ENCODE results near the gene GAK. TPM values are rescaled to one million over a fixed set of nuclear protein-coding genes. Genes with fewer than 3 reads are reported as not detected.

Gene GAK
- total RNA-seq, 1 donor from 2014 or later = 27.6 TPM

DNA sequence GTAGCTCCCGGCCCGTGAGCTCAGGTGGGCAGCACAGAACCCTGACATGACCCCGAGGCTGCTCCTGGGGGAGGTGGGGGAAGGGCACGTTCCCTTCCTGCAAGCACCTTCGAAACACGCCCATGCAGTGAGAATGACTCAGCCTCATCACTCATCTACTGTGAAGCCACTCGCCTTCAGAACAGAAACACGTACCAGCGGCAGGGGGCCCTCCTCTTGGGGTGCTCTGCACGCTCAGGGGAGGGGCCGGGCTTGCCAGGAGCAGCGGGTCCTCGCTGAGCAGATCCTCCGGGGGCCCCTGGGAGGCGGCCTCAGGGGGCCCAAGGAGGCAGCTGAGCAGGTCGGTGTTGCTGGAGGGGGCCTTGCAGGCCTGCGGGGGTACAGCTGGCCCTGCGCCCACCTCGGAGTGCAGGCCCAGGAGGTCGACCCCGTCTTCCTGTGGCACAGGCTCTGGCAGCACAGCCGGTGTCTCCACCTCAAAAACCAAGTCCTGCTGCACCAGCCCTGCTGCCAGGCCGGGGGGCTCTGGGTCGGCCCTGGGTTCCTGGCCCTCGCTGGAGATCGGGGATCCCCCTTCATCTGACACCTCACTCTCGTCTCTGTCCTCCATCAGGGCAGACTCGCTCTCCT lies 65.2 kb downstream of the GAK start:
- H3K79me2 ChIP-seq (ENCODE audit: low read depth) = no peaks in the 10 kb centered on the region
- H3K4me3 Mint-ChIP-seq = no peak overlapping the region
- no peaks in the 10 kb centered on the region for H3K9me3 Mint-ChIP-seq
- no peaks in the 10 kb centered on the region for H3K27me3 ChIP-seq
- H3K4me2 ChIP-seq = no peak overlapping the region
- H3K36me3 Mint-ChIP-seq = peaks cover 24% of the 10 kb centered on the region
- no peaks in the 10 kb centered on the region for H3K36me3 ChIP-seq
- H3K9me3 ChIP-seq (ENCODE audit: low read depth) = no peaks in the 10 kb centered on the region
- TF ChIP-seq, protein P1, sequence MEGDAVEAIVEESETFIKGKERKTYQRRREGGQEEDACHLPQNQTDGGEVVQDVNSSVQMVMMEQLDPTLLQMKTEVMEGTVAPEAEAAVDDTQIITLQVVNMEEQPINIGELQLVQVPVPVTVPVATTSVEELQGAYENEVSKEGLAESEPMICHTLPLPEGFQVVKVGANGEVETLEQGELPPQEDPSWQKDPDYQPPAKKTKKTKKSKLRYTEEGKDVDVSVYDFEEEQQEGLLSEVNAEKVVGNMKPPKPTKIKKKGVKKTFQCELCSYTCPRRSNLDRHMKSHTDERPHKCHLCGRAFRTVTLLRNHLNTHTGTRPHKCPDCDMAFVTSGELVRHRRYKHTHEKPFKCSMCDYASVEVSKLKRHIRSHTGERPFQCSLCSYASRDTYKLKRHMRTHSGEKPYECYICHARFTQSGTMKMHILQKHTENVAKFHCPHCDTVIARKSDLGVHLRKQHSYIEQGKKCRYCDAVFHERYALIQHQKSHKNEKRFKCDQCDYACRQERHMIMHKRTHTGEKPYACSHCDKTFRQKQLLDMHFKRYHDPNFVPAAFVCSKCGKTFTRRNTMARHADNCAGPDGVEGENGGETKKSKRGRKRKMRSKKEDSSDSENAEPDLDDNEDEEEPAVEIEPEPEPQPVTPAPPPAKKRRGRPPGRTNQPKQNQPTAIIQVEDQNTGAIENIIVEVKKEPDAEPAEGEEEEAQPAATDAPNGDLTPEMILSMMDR (IDR thresholded peaks at IDR 0.05) = no peak
- TF ChIP-seq EZH2 (IDR thresholded peaks at IDR 0.05) (no peak), EZH2phosphoT487 (IDR thresholded peaks at IDR 0.05) (no peak)
- peaks cover 3% of the 10 kb centered on the region for H3K27me3 Mint-ChIP-seq (ENCODE audit: insufficient read depth, low read depth)
- DNase-seq (ENCODE audit: low spot score) = no peak
- no peak overlapping the region for H3K27ac Mint-ChIP-seq
- no peaks in the 10 kb centered on the region for H3K4me1 Mint-ChIP-seq
- H3K4me3 ChIP-seq = no peak overlapping the region
- H3K27ac ChIP-seq = no peak overlapping the region
- H4K20me1 ChIP-seq (ENCODE audit: low read depth) = no peaks in the 10 kb centered on the region
- no peak overlapping the region for H2AFZ ChIP-seq (replicated peaks)
- no peaks in the 10 kb centered on the region for H3K4me1 ChIP-seq
- H3F3A ChIP-seq (ENCODE audit: low read depth) = no peaks in the 10 kb centered on the region
- no peak overlapping the region for H3K9ac ChIP-seq

DNA sequence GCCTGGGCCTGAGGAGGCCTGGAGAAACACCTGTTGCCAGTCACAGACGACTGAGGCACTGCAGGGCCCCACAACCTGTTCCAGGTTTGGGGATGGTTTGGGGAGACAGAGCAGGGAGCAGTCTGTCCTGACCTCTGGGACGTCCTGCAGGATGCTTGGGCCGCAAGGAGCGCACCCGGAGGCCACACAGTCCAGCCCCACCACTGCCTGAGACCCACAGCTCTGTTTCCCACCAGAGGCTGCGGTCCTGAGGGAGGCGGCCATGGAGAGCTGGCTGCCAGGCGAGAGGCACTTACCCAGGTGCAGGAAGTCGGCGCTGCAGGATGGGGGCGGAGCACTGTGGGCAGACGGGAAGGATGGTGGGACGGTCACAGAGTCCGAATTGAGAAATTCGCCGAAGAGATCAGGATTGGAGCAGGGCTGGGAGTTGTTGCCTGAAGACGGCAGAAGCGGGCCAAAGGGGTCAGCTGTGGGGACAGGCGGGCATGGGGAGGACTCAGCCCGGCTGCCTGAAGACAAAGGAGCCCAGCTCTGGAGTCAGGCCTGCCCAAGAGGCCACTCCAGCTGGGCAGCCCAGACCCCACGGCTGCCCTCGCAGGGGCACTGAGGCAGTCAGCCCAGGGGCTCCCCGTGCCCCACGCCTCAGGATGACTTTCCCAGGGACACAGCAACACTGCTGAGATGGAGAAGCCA lies 65.9 kb downstream of the GAK start:
- Histone ChIP-seq H3K27ac (no peak overlapping the region), H3K4me2 (no peak overlapping the region), H3K9ac (no peak overlapping the region), H3K4me3 (no peak overlapping the region), H3F3A (ENCODE audit: low read depth) (no peaks in the 10 kb centered on the region), H4K20me1 (ENCODE audit: low read depth) (no peaks in the 10 kb centered on the region), H3K27me3 (no peaks in the 10 kb centered on the region), H3K79me2 (ENCODE audit: low read depth) (no peaks in the 10 kb centered on the region), H3K9me3 (ENCODE audit: low read depth) (no peaks in the 10 kb centered on the region), H3K36me3 (no peaks in the 10 kb centered on the region), H3K4me1 (no peaks in the 10 kb centered on the region), H2AFZ (replicated peaks) (no peak overlapping the region)
- Mint-ChIP-seq H3K4me3 (no peak overlapping the region), H3K9me3 (no peaks in the 10 kb centered on the region), H3K27ac (no peak overlapping the region), H3K36me3 (peaks cover 25% of the 10 kb centered on the region), H3K27me3 (ENCODE audit: insufficient read depth, low read depth) (peaks cover 5% of the 10 kb centered on the region), H3K4me1 (no peaks in the 10 kb centered on the region)
- no peak for DNase-seq (ENCODE audit: low spot score)
- TF ChIP-seq, protein P1 (IDR thresholded peaks at IDR 0.05) = no peak
- TF ChIP-seq EZH2 (IDR thresholded peaks at IDR 0.05) (no peak), EZH2phosphoT487 (IDR thresholded peaks at IDR 0.05) (no peak)

DNA sequence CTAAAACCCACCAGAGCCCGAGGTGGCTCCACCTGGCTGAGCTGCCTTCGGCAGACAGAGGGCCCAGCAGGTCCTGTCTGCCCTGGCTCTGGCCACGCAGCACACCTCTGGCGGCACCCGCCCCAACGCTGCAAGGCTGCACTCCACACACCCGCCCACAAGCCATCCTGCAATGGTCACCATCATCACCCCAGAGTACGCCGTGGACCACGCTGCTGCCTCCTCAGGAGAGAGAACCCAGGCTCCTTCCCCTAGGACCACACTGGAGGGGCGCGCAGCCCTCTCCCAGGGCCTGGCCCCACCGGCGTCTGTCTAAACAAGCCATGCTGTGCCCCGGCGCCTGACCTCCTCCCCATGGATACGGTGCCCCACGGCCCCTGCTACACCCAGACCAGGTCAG lies 66.5 kb downstream of the GAK start:
- no peaks in the 10 kb centered on the region for H3K4me1 ChIP-seq
- H3K9me3 ChIP-seq (ENCODE audit: low read depth) = no peaks in the 10 kb centered on the region
- H3K27ac Mint-ChIP-seq = no peak overlapping the region
- H3K36me3 ChIP-seq = no peaks in the 10 kb centered on the region
- no peak overlapping the region for H2AFZ ChIP-seq (replicated peaks)
- H3K4me3 Mint-ChIP-seq = peak overlapping the region; percentile 52
- DNase-seq (ENCODE audit: low spot score) = no peak
- H3K27me3 Mint-ChIP-seq (ENCODE audit: insufficient read depth, low read depth) = peaks cover 5% of the 10 kb centered on the region
- no peak overlapping the region for H3K4me2 ChIP-seq
- no peak for TF ChIP-seq EZH2 (IDR thresholded peaks at IDR 0.05)
- TF ChIP-seq, protein P1 (IDR thresholded peaks at IDR 0.05) = no peak
- no peak overlapping the region for H3K27ac ChIP-seq
- H3F3A ChIP-seq (ENCODE audit: low read depth) = no peaks in the 10 kb centered on the region
- H3K27me3 ChIP-seq = no peaks in the 10 kb centered on the region
- no peaks in the 10 kb centered on the region for H3K4me1 Mint-ChIP-seq
- no peak overlapping the region for H3K4me3 ChIP-seq
- H3K36me3 Mint-ChIP-seq = peaks cover 28% of the 10 kb centered on the region
- no peak overlapping the region for H3K9ac ChIP-seq
- no peaks in the 10 kb centered on the region for H3K9me3 Mint-ChIP-seq
- no peaks in the 10 kb centered on the region for H3K79me2 ChIP-seq (ENCODE audit: low read depth)
- H4K20me1 ChIP-seq (ENCODE audit: low read depth) = no peaks in the 10 kb centered on the region
